GM18861 (cell line): ENCODE data around the gene KDM4B.
"Not testable (repeated sequence)": the region's sequence is repeated elsewhere in the genome, so short reads cannot be mapped to it uniquely, and the experiment has no call there.

Source experiments
- ATAC-seq: cut with Tn5 transposase; IDR thresholded peaks from one replicate; pipeline ENCODE4 v1.9.1; 2021; ENCODE audit not compliant: unreplicated experiment

KDM4B gene

GRCh38 chr19:5147074-5147977 lies 178.4 kb downstream of the KDM4B start:
- ATAC-seq, result no peak

DNA sequence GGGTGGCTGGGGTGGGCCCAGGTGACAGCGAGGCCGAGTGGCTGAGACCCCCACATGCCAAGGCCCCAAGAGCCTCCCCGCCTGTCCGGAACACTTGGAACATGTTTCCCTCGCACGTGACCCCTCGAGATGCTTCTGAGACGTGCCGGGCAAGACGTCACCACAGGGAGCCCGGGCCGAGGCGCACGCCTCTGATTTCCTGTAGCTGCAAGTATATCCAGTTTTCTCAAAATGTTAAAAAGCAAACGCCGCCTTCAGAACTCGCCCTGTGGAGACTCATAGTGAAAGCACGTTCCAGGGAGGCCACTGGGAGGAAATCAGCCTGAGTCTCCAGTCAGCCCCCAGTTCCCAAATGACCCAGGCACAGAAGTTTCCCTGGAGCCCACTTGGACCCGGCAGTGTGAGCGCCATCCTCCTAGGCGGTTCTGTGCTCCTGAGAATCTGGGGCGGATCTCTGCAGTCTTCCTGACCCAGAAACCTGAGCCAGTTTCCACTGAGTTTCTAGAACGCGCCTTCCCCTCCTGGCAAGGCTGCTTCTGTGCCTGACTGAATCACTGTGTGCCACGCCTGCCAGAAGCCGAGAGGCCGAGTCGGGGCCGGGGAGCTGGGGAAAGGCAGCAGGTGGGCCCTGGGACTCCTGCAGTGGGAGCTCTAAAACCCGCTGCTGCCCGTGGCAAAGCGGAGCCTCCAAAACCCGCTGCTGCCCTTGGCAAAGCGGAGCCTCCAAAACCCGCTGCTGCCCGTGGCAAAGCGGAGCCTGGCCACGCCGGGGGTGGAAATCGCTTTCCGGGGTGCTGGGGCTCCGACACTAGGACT lies 179.3 kb downstream of the KDM4B start:
- ATAC-seq, result no peak

DNA sequence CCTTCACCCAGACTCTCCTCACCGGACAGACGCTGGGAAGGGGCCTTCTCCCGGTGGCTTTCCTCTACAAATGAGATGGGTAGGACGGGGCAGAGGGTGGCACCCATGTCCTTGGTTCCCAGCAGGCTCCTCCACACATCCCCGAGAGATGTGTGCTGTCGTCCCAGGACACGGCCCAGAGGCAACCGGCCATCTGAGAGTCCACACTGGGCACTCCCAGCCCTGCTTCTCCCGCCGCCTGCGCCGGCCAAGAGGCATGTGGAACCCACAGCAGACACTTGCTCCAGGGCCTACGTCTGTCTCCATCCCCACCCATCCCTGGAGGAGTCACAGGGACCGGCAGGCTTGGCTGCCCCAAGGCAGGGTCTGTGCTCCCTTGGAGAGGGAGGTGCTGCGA lies 179.9 kb downstream of the KDM4B start:
- no peak for ATAC-seq

DNA sequence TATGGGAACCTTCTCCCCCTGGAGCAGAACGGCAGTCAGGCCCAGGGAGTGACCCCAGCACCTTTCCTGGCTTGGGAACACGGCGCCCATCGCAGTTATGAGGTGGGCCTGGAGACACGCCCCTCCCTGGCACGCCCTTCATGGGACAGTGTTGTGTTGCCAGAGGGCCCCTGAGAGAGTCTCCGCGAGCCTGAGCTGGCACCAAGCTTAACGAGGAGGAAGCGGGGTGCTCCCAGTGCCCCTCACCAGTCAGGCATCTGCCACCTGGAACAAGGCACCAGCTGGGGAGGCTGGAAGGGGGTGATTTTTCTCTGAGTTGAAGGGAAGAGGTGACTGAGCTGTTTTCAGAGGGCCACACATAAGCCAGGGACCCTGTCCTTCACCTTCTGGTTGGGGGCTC lies 180.6 kb downstream of the KDM4B start:
- no peak for ATAC-seq

GRCh38 chr19:5149932-5150901 lies 181.3 kb downstream of the KDM4B start:
- ATAC-seq, result no peak

DNA sequence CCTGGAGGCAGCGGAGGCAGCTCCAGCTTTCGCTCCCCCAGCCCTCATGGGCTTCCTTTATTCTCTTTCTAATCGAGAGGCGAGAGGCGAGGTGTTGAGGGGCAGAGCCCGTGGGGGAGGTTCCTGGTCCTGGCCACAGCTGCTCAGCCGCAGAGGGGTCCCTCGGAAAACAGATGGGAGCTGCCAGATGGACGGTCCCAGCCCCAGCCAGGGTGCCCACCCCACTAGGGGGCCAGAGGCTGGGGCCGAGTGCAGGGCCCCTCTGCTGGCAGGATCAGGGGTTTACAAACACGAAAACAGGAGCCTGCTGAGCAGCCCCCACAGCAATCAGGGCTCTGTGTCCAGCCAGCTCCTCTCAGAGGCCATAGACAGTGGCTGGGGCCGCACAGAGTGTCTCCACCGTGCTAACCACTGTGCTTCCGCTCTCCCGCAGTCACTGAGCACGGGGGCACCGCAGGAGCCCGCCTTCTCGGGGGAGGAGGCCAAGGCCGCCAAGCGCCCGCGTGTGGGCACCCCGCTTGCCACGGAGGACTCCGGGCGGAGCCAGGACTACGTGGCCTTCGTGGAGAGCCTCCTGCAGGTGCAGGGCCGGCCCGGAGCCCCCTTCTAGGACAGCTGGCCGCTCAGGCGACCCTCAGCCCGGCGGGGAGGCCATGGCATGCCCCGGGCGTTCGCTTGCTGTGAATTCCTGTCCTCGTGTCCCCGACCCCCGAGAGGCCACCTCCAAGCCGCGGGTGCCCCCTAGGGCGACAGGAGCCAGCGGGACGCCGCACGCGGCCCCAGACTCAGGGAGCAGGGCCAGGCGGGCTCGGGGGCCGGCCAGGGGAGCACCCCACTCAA lies 182.2 kb downstream of the KDM4B start:
- ATAC-seq, result no peak

DNA sequence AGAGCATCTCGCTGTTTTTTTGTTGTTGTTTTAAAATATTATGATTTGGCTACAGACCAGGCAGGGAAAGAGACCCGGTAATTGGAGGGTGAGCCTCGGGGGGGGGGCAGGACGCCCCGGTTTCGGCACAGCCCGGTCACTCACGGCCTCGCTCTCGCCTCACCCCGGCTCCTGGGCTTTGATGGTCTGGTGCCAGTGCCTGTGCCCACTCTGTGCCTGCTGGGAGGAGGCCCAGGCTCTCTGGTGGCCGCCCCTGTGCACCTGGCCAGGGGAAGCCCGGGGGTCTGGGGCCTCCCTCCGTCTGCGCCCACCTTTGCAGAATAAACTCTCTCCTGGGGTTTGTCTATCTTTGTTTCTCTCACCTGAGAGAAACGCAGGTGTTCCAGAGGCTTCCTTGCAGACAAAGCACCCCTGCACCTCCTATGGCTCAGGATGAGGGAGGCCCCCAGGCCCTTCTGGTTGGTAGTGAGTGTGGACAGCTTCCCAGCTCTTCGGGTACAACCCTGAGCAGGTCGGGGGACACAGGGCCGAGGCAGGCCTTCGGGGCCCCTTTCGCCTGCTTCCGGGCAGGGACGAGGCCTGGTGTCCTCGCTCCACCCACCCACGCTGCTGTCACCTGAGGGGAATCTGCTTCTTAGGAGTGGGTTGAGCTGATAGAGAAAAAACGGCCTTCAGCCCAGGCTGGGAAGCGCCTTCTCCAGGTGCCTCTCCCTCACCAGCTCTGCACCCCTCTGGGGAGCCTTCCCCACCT lies 183.3 kb downstream of the KDM4B start:
- ATAC-seq, result no peak

DNA sequence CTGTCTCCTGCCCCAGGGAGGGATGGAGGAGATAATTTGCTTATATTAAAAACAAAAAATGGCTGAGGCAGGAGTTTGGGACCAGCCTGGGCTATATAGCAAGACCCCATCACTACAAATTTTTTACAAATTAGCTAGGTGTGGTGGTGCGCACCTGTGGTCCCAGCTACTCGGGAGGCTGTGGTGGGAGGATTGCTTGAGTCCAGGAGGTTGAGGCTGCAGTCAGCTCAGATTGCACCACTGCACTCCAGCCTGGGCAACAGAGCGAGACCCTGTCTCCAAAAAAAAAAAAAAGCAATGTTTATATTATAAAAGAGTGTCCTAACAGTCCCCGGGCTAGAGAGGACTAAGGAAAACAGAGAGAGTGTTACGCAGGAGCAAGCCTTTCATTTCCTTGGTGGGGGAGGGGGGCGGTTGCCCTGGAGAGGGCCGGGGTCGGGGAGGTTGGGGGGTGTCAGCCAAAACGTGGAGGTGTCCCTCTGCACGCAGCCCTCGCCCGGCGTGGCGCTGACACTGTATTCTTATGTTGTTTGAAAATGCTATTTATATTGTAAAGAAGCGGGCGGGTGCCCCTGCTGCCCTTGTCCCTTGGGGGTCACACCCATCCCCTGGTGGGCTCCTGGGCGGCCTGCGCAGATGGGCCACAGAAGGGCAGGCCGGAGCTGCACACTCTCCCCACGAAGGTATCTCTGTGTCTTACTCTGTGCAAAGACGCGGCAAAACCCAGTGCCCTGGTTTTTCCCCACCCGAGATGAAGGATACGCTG lies 184.0 kb downstream of the KDM4B start:
- no peak for ATAC-seq

DNA sequence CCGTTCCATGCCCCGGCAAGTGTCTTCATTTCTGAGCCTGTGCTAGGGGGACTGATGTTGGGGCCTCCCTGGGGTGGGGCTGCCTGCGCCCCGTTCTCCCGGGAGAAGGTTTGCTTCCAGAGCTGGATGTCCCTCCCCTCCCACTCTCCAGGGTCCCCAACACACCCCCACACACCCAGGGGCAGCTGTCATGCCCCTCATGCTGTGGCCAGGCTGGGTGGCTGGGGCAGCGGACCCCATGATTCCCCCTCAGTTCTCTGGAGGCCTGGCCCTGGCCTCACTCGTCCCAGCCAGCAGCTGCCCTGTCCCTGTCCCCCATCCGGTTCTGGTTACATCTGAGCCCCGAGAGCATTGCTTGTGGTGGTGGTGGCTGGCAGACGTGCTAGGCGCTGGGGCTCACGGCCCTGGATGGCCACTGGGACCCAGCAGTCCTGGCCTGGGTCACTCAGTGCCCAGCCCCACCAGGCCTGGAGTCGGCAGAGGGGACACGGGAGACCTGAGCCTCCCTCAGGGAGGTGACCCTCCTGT lies 184.8 kb downstream of the KDM4B start:
- ATAC-seq, result no peak

GRCh38 chr19:5154129-5154798 lies 185.4 kb downstream of the KDM4B start:
- no peak for ATAC-seq

DNA sequence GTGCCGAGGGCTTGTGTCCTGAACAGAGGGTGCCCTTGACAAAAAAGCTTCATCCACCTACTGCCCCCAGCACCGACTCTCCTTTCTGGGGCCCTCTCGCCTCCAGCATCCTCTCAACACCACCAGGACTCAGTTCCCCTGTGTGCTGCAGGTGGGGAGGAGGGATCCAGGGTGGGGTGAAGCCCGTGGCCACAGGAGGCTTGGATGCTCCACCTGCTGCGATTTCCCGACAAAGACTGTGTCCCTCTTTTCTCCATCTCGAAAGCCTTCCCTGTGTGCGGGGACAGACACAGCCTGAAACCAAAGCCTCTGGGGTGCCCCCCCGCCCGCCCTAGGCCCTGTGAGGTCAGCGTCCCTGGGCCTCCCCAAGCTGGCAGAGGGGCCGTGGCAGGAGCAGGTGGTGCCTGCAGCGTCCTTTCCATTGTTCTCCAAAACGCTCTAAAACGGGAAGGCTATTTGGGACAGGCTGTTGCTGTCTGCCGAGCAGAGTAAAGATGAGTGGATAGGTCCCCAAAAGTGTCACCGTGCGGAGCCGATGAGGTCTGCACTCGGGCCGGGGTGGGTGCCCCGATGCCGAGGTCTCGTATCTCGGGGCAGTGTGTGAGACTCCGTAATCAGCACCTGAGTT lies 186.0 kb downstream of the KDM4B start:
- no peak for ATAC-seq

GRCh38 chr19:5155586-5156210 lies 186.8 kb downstream of the KDM4B start:
- ATAC-seq, result no peak

DNA sequence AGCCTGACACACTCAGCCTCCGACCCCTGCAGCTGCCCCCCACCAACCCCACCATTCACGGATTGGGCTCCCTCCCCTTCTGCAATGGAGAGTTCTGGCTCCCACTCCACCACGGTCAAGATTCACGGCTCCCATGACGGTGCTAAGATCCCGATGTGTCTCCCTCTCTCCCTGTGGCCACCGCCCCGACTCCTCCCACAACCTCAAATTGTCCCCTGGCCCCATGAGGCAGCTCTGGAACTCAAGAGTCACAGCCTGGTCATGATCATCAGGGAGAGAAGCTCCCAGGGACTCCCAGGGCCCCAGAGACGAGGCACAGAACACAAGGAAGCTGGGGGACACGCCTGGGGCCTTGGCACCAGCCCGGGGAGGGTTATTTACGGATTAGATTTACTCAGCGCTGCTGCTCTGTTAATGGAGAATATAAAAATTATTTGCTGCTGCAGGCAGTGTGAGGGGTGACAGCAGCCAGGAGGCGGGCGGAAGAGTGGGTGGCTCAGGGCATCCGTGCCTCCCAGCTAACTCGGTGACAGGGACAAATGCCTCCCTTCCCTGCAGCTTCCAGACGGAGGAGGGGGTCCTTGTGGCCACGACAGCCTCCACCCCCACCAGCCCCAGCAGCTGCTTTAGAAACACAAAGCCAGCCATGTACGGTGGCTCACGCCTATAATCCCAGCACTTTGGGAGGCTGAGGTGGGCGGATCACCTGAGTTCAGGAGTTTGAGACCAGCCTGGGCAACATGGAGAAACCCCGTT lies 187.5 kb downstream of the KDM4B start:
- no peak for ATAC-seq

GRCh38 chr19:5157186-5157585 lies 188.3 kb downstream of the KDM4B start:
- ATAC-seq, result no peak

GRCh38 chr19:5158549-5159134 lies 189.7 kb downstream of the KDM4B start:
- ATAC-seq, result not testable (repeated sequence)
